H9 (cell line): ENCODE measurements around the gene ROBO1. TPM values are rescaled to one million over a fixed set of nuclear protein-coding genes. Genes with fewer than 3 reads are reported as not detected.

Source experiments
- DNase-seq: peaks from one replicate; pipeline ENCODE4 v3.0.0-alpha.2; 2017
- H2AFZ ChIP-seq: one replicate; pipeline ENCODE4 v1.6.1; 2013; ENCODE audit warnings: mild to moderate bottlenecking, low read length, control low read depth, moderate library complexity
- H2AK5ac ChIP-seq: 2 replicates; pipeline ENCODE4 v1.6.1; 2013; ENCODE audit warnings: low read length, control low read depth, mixed read lengths; ENCODE audit not compliant: insufficient read length
- H2BK120ac ChIP-seq: one replicate; pipeline ENCODE4 v1.6.1; 2013; ENCODE audit warnings: low read depth, mild to moderate bottlenecking, low read length, control low read depth, inconsistent platforms; ENCODE audit not compliant: poor library complexity, severe bottlenecking
- H2BK12ac ChIP-seq: 2 replicates; pipeline ENCODE4 v1.6.1; 2013; ENCODE audit warnings: low read length, control low read depth, mixed read lengths, low read depth; ENCODE audit not compliant: insufficient read length
- H2BK15ac ChIP-seq: 2 replicates; pipeline ENCODE4 v1.6.1; 2013; ENCODE audit warnings: low read depth, low read length, control low read depth
- H2BK20ac ChIP-seq: one replicate; pipeline ENCODE4 v1.6.1; 2013; ENCODE audit warnings: low read depth, mild to moderate bottlenecking, low read length, control low read depth, inconsistent platforms; ENCODE audit not compliant: poor library complexity, severe bottlenecking
- H2BK5ac ChIP-seq: 2 replicates; pipeline ENCODE4 v1.6.1; 2013; ENCODE audit warnings: low read length, control low read depth, mixed read lengths; ENCODE audit not compliant: insufficient read length
- H3K14ac ChIP-seq: 2 replicates; pipeline ENCODE4 v1.6.1; 2013; ENCODE audit warnings: low read length, control low read depth; ENCODE audit not compliant: insufficient read depth
- H3K18ac ChIP-seq: 2 replicates; pipeline ENCODE4 v1.6.1; 2013; ENCODE audit warnings: low read depth, mild to moderate bottlenecking, mixed read lengths, low read length, control low read depth; ENCODE audit not compliant: insufficient read length
- H3K23ac ChIP-seq: 2 replicates; pipeline ENCODE4 v1.6.1; 2013; ENCODE audit warnings: low read length, control low read depth, mixed read lengths, low read depth; ENCODE audit not compliant: insufficient read length
- H3K23me2 ChIP-seq: 2 replicates; pipeline ENCODE4 v1.6.1; 2013; ENCODE audit warnings: low read depth, mild to moderate bottlenecking, mixed read lengths, low read length, control low read depth; ENCODE audit not compliant: insufficient read length, poor library complexity, severe bottlenecking
- H3K27ac ChIP-seq: 2 replicates; pipeline ENCODE4 v1.5.1; 2013; ENCODE audit warnings: low read length, control low read depth, mixed read lengths, low read depth; ENCODE audit not compliant: insufficient read length
- H3K27me3 ChIP-seq: 2 replicates; pipeline ENCODE4 v1.6.1; 2013; ENCODE audit warnings: low read length, control low read depth, inconsistent platforms; ENCODE audit not compliant: insufficient read depth
- H3K4ac ChIP-seq: 2 replicates; pipeline ENCODE4 v1.6.1; 2013; ENCODE audit warnings: low read depth, mild to moderate bottlenecking, control low read depth, inconsistent platforms, low read length, moderate library complexity
- H3K4me1 ChIP-seq: 2 replicates; pipeline ENCODE4 v1.6.1; 2013; ENCODE audit warnings: low read length, control low read depth, inconsistent platforms; ENCODE audit not compliant: insufficient read depth
- H3K4me2 ChIP-seq: 2 replicates; pipeline ENCODE4 v1.6.1; 2013; ENCODE audit warnings: low read length, control low read depth, mixed read lengths; ENCODE audit not compliant: insufficient read length, insufficient read depth
- H3K56ac ChIP-seq: 2 replicates; pipeline ENCODE4 v1.6.1; 2013; ENCODE audit warnings: low read depth, mild to moderate bottlenecking, mixed read lengths, low read length, control low read depth; ENCODE audit not compliant: insufficient read length
- H3K79me1 ChIP-seq: 2 replicates; pipeline ENCODE4 v1.6.1; 2013; ENCODE audit warnings: low read depth, mild to moderate bottlenecking, moderate library complexity, low read length, control low read depth, inconsistent platforms; ENCODE audit not compliant: insufficient read depth, poor library complexity, severe bottlenecking
- H3K79me2 ChIP-seq: 2 replicates; pipeline ENCODE4 v1.6.1; 2013; ENCODE audit warnings: low read length, control low read depth, inconsistent platforms; ENCODE audit not compliant: insufficient read depth
- H3K9ac ChIP-seq: 2 replicates; pipeline ENCODE4 v1.6.1; 2013; ENCODE audit warnings: low read length, control low read depth, mixed read lengths; ENCODE audit not compliant: insufficient read length; ENCODE audit errors: extremely low read depth
- H3K9me3 ChIP-seq: one replicate; pipeline ENCODE4 v1.6.1; 2013; ENCODE audit warnings: low read depth, low read length, inconsistent platforms; ENCODE audit not compliant: control insufficient read depth
- H3T11ph ChIP-seq: one replicate; pipeline ENCODE4 v1.6.1; 2013; ENCODE audit warnings: mild to moderate bottlenecking, low read length, control low read depth, inconsistent platforms
- H4K20me1 ChIP-seq: one replicate; pipeline ENCODE4 v1.6.1; 2013; ENCODE audit not compliant: control insufficient read depth, insufficient read length, insufficient read depth
- H4K5ac ChIP-seq: 2 replicates; pipeline ENCODE4 v1.6.1; 2013; ENCODE audit warnings: low read depth, mild to moderate bottlenecking, mixed read lengths, low read length, control low read depth; ENCODE audit not compliant: insufficient read length
- H4K8ac ChIP-seq: replicated peaks from 2 replicates; pipeline ENCODE4 v1.6.1; 2013; ENCODE audit warnings: low read length, control low read depth, mixed read lengths, low read depth; ENCODE audit not compliant: insufficient read length
- H4K91ac ChIP-seq: 2 replicates; pipeline ENCODE4 v1.6.1; 2013; ENCODE audit warnings: low read depth, mild to moderate bottlenecking, moderate library complexity, mixed read lengths, low read length, control low read depth; ENCODE audit not compliant: insufficient read length
- H3K27ac Mint-ChIP-seq, 3 experiments: 2 replicates in 2 of 3; 3 replicates in 1 of 3; pipeline ENCODE4 v1.8.0; 2020 to 2021; ENCODE audit warnings: mixed read lengths in 3 of 3, mild to moderate bottlenecking in 1 of 3, moderate library complexity in 1 of 3
- H3K27me3 Mint-ChIP-seq: 2 replicates; pipeline ENCODE4 v1.8.0; 2021; ENCODE audit warnings: low read depth, mild to moderate bottlenecking, moderate library complexity, mixed read lengths
- H3K36me3 Mint-ChIP-seq, 3 experiments: 2 replicates in 2 of 3; 3 replicates in 1 of 3; pipeline ENCODE4 v1.8.0; 2020 to 2021; ENCODE audit warnings: low read depth in 3 of 3, mixed read lengths in 3 of 3; ENCODE audit not compliant: insufficient read depth in 1 of 3
- H3K4me1 Mint-ChIP-seq, 2 experiments: 2 replicates each; pipeline ENCODE4 v1.8.0; 2020; ENCODE audit warnings: mixed read lengths in 2 of 2
- H3K4me3 Mint-ChIP-seq, 2 experiments: 2 replicates in 1 of 2; 3 replicates in 1 of 2; pipeline ENCODE4 v1.8.0; 2020 to 2021; ENCODE audit warnings: mild to moderate bottlenecking in 2 of 2, mixed read lengths in 2 of 2, moderate library complexity in 1 of 2
- H3K9me3 Mint-ChIP-seq, 2 experiments: 2 replicates in 1 of 2; 3 replicates in 1 of 2; pipeline ENCODE4 v1.8.0; 2020; ENCODE audit warnings: mild to moderate bottlenecking in 2 of 2, mixed read lengths in 2 of 2, moderate library complexity in 1 of 2
- WGBS: extraction: QIAGEN DNeasy Blood & Tissue Kit; methylation state at CpG from one replicate; pipeline ENCODE4 v1.1.7; 2013; ENCODE audit warnings: missing lambda C conversion rate, low lambda C conversion rate, mixed read lengths; ENCODE audit not compliant: insufficient read length; ENCODE audit errors: extremely low coverage; 5-methylcytosine and 5-hydroxymethylcytosine counted together
- total RNA-seq: library from RNA; stranded (reverse); gene quantifications from 2 replicates; pipeline ENCODE4 v1.2.1, GENCODE V29; 2021
- TF ChIP-seq, protein P1 (sequence below): fragments of 200-600 bp; sonication (generic); conservative IDR thresholded peaks from 3 replicates; pipeline ENCODE4 v1.8.0; 2021; ENCODE audit warnings: antibody characterized with exemption, mild to moderate bottlenecking

ROBO1 gene
- total RNA-seq, 1 experiment from 2014 or later: 62.7 TPM

DNA sequence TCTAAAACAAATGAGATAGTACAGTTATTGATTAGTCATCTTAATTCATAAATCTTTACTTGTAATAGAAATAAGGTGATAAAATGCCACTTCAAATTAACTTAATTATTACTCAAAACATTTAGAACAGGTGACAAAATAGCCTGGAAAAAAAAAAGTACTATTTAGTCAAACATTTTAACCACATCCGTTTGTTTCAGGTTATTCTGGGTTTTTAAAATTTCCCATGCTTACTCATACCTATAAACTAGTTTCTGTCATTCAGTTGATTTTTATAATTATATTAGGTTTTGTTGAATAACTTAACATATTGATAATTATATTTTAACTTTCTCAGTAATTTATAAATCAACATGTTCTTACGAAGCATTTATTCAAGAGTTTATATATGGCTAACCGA lies 483.0 kb downstream of the ROBO1 start:
- Histone ChIP-seq H2BK120ac (no peak overlapping the region), H4K8ac (no peak overlapping the region), H3K23ac (no peak overlapping the region), H3K27me3 (no peaks in the 10 kb centered on the region), H2BK5ac (no peak overlapping the region), H2BK20ac (no peak overlapping the region), H2AK5ac (no peak overlapping the region), H2BK15ac (no peak overlapping the region), H3K18ac (no peak overlapping the region), H3K9me3 (no peaks in the 10 kb centered on the region), H3K27ac (no peak overlapping the region), H3K4ac (no peak overlapping the region), H4K20me1 (no peaks in the 10 kb centered on the region), H2BK12ac (no peak overlapping the region), H3K4me1 (no peaks in the 10 kb centered on the region), H3K23me2 (no peaks in the 10 kb centered on the region), H3K56ac (no peak overlapping the region), H3T11ph (no peak overlapping the region), H3K9ac (no peak overlapping the region), H3K79me2 (no peaks in the 10 kb centered on the region), H3K4me2 (no peak overlapping the region), H4K91ac (no peak overlapping the region), H4K5ac (no peak overlapping the region), H3K14ac (no peak overlapping the region), H3K79me1 (no peaks in the 10 kb centered on the region), H2AFZ (no peak overlapping the region)
- DNase-seq: no peak
- no peak overlapping the region for H3K4me3 Mint-ChIP-seq
- no peak overlapping the region for H3K27ac Mint-ChIP-seq
- TF ChIP-seq, protein P1, sequence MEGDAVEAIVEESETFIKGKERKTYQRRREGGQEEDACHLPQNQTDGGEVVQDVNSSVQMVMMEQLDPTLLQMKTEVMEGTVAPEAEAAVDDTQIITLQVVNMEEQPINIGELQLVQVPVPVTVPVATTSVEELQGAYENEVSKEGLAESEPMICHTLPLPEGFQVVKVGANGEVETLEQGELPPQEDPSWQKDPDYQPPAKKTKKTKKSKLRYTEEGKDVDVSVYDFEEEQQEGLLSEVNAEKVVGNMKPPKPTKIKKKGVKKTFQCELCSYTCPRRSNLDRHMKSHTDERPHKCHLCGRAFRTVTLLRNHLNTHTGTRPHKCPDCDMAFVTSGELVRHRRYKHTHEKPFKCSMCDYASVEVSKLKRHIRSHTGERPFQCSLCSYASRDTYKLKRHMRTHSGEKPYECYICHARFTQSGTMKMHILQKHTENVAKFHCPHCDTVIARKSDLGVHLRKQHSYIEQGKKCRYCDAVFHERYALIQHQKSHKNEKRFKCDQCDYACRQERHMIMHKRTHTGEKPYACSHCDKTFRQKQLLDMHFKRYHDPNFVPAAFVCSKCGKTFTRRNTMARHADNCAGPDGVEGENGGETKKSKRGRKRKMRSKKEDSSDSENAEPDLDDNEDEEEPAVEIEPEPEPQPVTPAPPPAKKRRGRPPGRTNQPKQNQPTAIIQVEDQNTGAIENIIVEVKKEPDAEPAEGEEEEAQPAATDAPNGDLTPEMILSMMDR: no peak
- H3K27me3 Mint-ChIP-seq: no peaks in the 10 kb centered on the region
- no peaks in the 10 kb centered on the region for H3K4me1 Mint-ChIP-seq
- no CpG with 5 or more reads among the region's 3 CpGs for WGBS
- H3K36me3 Mint-ChIP-seq: no peaks in the 10 kb centered on the region
- no peaks in the 10 kb centered on the region for H3K9me3 Mint-ChIP-seq
